ENCODE results near the gene OVCH2.
"Not testable (repeated sequence)": the region's sequence is repeated elsewhere in the genome, so short reads cannot be mapped to it uniquely, and the experiment has no call there.

The OVCH2 gene

DNA sequence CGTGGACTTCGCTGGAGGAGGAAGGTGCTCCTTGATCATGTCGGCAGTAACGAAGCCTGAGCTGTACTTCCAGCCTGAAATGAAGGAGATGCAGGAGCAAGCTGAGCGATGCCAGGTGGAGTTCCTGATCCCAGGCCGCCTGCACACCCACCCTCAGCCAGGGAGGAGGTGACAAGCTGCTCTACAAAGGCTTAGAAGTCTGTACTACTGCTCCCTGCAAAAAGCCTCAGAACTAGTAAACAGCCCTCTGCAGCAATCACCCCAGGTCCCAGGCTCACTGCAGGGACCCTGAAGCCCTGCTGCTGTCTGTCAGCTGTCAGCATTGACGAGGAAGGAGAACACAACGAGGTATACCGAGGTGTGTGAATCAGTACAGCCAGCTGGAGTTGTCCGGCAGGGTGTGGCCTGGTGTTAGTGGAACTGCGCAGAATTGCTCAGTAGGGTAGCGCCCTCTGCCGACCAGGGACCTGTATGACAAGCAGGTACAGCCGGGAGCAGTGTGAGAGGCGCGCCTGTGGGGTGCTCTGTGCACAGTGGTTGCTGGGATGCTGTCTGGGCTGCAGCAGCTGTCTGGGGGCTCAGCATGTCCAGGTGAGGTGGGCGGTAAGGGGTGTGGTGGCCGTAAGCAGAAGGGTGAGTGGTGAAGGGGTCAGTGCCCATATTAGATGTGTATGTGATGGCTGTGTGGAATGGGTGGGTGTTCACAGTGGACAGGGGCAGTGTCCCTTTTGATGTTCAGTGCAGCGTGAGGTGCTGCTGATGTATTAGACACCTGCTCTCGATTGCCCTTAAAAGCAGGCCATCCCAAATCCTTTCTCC lies 40.6 kb downstream of the OVCH2 start:
- Mint-ChIP-seq H3K27me3 (ENCODE audit: low read depth) (peaks cover 2% of the 10 kb centered on the region), H3K9me3 (no peaks in the 10 kb centered on the region), H3K27ac (no peak overlapping the region), H3K4me3 (no peak overlapping the region), H3K4me1 (ENCODE audit: low read depth) (no peaks in the 10 kb centered on the region), H3K36me3 (ENCODE audit: low read depth) (no peaks in the 10 kb centered on the region)
- DNase-seq (ENCODE audit: low spot score) = peak; percentile 53

- no peak overlapping the region for H3K27ac Mint-ChIP-seq
- peaks cover 2% of the 10 kb centered on the region for H3K27me3 Mint-ChIP-seq (ENCODE audit: low read depth)
- no peak overlapping the region for H3K4me3 Mint-ChIP-seq
- H3K9me3 Mint-ChIP-seq = no peaks in the 10 kb centered on the region
- no peaks in the 10 kb centered on the region for H3K36me3 Mint-ChIP-seq (ENCODE audit: low read depth)
- no peak for DNase-seq (ENCODE audit: low spot score)
- no peaks in the 10 kb centered on the region for H3K4me1 Mint-ChIP-seq (ENCODE audit: low read depth)
Observed at GRCh38 chr11:7664867-7665266, 41.4 kb downstream of the OVCH2 start.

DNA sequence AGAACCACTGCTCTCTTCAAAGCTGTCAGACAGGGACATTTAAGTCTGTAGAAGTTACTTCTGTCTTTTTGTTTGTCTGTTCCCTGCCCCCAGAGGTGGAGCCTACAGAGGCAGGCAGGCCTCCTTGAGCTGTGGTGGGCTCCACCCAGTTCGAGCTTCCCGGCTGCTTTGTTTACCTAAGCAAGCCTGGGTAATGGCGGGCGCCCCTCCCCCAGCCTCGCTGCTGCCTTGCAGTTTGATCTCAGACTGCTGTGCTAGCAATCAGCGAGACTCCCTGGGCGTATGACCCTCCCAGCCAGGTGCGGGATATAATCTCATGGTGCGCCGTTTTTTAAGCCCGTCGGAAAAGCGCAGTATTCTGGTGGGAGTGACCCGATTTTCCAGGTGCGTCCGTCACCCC lies 42.7 kb downstream of the OVCH2 start:
- not testable (repeated sequence) for H3K4me1 Mint-ChIP-seq (ENCODE audit: low read depth); H3K9me3 Mint-ChIP-seq; DNase-seq (ENCODE audit: low spot score); H3K27ac Mint-ChIP-seq; H3K36me3 Mint-ChIP-seq (ENCODE audit: low read depth); H3K4me3 Mint-ChIP-seq; H3K27me3 Mint-ChIP-seq (ENCODE audit: low read depth)

- H3K4me1 Mint-ChIP-seq (ENCODE audit: low read depth) = no peaks in the 10 kb centered on the region
- no peak overlapping the region for H3K27ac Mint-ChIP-seq
- H3K27me3 Mint-ChIP-seq (ENCODE audit: low read depth) = no peaks in the 10 kb centered on the region
- H3K9me3 Mint-ChIP-seq = no peaks in the 10 kb centered on the region
- no peak overlapping the region for H3K4me3 Mint-ChIP-seq
- DNase-seq (ENCODE audit: low spot score) = no peak
- H3K36me3 Mint-ChIP-seq (ENCODE audit: low read depth) = no peaks in the 10 kb centered on the region
Observed at GRCh38 chr11:7657306-7658025, 48.8 kb downstream of the OVCH2 start.

- Mint-ChIP-seq H3K9me3 (no peaks in the 10 kb centered on the region), H3K4me3 (no peak overlapping the region), H3K4me1 (ENCODE audit: low read depth) (no peaks in the 10 kb centered on the region), H3K36me3 (ENCODE audit: low read depth) (no peaks in the 10 kb centered on the region), H3K27ac (no peak overlapping the region), H3K27me3 (ENCODE audit: low read depth) (no peaks in the 10 kb centered on the region)
- DNase-seq (ENCODE audit: low spot score) = no peak
Observed at GRCh38 chr11:7656704-7657103, 49.6 kb downstream of the OVCH2 start.

DNA sequence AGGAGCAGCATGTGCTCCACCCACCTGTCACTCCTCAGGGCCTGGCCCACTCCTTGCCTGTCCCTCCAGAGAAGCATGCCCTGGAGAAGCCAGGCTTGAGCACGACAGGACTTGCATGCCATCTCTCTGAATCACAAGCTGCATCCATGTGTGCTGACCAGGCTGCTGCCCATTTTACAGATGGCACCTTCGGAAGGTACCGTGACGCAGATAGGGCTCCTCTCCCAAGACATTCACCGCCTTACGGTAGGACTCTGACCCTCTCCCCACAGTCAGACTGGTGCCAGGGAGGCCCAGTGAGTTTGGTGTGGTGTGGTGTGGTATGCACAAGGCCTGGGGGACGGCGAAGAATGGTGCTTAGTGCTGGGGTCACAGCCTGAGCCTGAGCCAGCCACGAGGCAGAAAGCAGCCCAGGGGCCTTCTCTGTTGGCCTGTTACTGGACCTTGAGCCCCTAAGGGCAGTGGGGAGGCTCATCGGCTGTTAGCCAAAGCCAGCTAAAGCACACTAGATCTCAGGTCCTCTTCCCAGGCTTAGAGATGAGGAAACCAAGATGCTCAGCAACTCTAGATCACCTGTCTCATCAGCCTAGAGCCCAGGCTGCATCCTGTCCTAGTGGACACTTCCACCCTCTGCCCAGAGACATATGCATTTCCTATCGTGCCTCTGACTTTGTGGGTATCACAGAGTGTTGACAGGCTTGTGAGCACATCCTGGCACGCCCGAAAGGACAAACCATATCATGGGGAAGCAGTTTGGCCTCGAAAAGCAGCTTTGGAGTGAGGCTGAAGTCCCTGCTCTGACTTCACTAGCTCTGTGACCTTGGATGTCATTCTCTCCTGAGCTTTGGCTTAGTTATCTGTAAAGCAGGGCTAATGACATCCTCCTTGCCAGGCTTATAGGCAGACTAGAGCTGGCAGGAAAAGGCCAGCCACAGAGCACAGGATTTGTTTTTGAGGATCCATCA lies 50.7 kb downstream of the OVCH2 start:
- Mint-ChIP-seq H3K27me3 (ENCODE audit: low read depth) (no peaks in the 10 kb centered on the region), H3K27ac (no peak overlapping the region), H3K4me1 (ENCODE audit: low read depth) (no peaks in the 10 kb centered on the region), H3K36me3 (ENCODE audit: low read depth) (no peaks in the 10 kb centered on the region), H3K9me3 (no peaks in the 10 kb centered on the region), H3K4me3 (no peak overlapping the region)
- no peak for DNase-seq (ENCODE audit: low spot score)

- H3K27ac Mint-ChIP-seq = no peak overlapping the region
- H3K4me3 Mint-ChIP-seq = no peak overlapping the region
- no peaks in the 10 kb centered on the region for H3K27me3 Mint-ChIP-seq (ENCODE audit: low read depth)
- no peaks in the 10 kb centered on the region for H3K4me1 Mint-ChIP-seq (ENCODE audit: low read depth)
- no peaks in the 10 kb centered on the region for H3K36me3 Mint-ChIP-seq (ENCODE audit: low read depth)
- no peaks in the 10 kb centered on the region for H3K9me3 Mint-ChIP-seq
- DNase-seq (ENCODE audit: low spot score) = no peak
Observed at GRCh38 chr11:7654195-7654705, 52.0 kb downstream of the OVCH2 start.

- Mint-ChIP-seq H3K4me3 (no peak overlapping the region), H3K9me3 (no peaks in the 10 kb centered on the region), H3K36me3 (ENCODE audit: low read depth) (no peaks in the 10 kb centered on the region), H3K27ac (no peak overlapping the region), H3K4me1 (ENCODE audit: low read depth) (no peaks in the 10 kb centered on the region), H3K27me3 (ENCODE audit: low read depth) (no peaks in the 10 kb centered on the region)
- no peak for DNase-seq (ENCODE audit: low spot score)
Observed at GRCh38 chr11:7651700-7652099, 54.6 kb downstream of the OVCH2 start.

DNA sequence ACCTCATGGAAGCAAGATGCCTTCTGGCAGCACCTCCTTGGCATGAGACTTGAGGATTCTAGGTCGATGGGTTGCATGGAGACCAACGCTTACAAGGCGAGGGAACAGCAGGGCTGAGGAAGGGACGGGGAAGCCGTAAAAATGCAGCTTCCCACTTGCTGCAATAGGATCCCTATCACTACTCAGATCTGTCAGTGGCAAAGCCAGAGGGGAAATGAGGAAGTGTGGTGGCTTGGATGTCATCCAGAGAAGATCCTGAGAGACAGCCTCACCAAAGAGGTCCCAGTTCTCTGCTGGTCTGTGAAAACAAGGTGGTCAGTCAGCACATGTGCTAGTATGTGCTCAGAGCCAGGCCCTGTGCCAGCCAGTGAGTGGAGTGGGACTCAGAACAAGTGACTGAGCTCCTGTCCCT lies 55.1 kb downstream of the OVCH2 start:
- no peaks in the 10 kb centered on the region for H3K4me1 Mint-ChIP-seq (ENCODE audit: low read depth)
- H3K27ac Mint-ChIP-seq = no peak overlapping the region
- DNase-seq (ENCODE audit: low spot score) = no peak
- H3K27me3 Mint-ChIP-seq (ENCODE audit: low read depth) = no peaks in the 10 kb centered on the region
- no peak overlapping the region for H3K4me3 Mint-ChIP-seq
- H3K9me3 Mint-ChIP-seq = no peaks in the 10 kb centered on the region
- H3K36me3 Mint-ChIP-seq (ENCODE audit: low read depth) = no peaks in the 10 kb centered on the region

GRCh38 chr11:7648264-7648663 lies 58.0 kb downstream of the OVCH2 start:
- no peak overlapping the region for H3K27ac Mint-ChIP-seq
- no peaks in the 10 kb centered on the region for H3K9me3 Mint-ChIP-seq
- H3K4me3 Mint-ChIP-seq = no peak overlapping the region
- no peaks in the 10 kb centered on the region for H3K4me1 Mint-ChIP-seq (ENCODE audit: low read depth)
- H3K36me3 Mint-ChIP-seq (ENCODE audit: low read depth) = no peaks in the 10 kb centered on the region
- DNase-seq (ENCODE audit: low spot score) = no peak
- no peaks in the 10 kb centered on the region for H3K27me3 Mint-ChIP-seq (ENCODE audit: low read depth)

DNA sequence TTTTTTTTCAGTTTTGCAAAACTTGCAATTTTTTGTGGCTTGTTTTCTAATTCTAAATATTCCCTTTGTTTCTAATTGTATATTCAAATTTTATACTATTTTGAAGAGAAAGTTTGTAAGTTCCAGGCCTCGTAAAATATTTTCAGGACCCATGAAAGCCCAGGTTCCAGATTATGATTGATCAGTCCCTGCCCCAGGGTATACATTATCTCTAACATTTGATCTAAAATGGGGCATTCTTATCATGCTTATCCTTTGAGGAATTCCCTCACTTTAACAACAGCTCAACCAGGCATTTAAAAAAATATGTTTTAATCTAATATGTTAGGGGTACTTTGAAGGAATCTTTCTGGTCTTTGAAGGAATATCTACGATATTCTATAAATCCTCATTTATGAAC lies 59.4 kb downstream of the OVCH2 start:
- no peaks in the 10 kb centered on the region for H3K9me3 Mint-ChIP-seq
- H3K4me1 Mint-ChIP-seq (ENCODE audit: low read depth) = no peaks in the 10 kb centered on the region
- H3K27ac Mint-ChIP-seq = no peak overlapping the region
- DNase-seq (ENCODE audit: low spot score) = no peak
- no peaks in the 10 kb centered on the region for H3K36me3 Mint-ChIP-seq (ENCODE audit: low read depth)
- H3K27me3 Mint-ChIP-seq (ENCODE audit: low read depth) = no peaks in the 10 kb centered on the region
- H3K4me3 Mint-ChIP-seq = no peak overlapping the region

DNA sequence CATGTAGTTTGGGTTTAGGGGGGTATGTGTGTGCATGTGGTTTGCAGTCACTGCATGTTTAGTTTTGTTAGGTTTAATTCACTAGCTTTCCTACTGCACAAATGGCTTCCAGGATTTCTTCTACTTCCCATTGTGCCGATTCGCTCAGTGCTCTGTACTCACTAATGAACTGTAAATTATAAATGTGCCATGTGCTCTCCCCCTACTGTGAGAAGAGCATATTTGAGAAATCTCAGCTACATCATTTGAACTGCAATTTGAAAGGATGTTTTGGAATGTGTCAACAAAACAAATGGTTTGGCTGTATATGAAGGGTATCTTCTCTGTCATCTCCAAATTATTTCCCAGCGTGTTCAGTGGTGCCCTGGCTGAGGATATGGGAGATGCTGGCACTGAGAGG lies 61.1 kb downstream of the OVCH2 start:
- H3K27ac Mint-ChIP-seq = no peak overlapping the region
- H3K4me3 Mint-ChIP-seq = no peak overlapping the region
- H3K36me3 Mint-ChIP-seq (ENCODE audit: low read depth) = no peaks in the 10 kb centered on the region
- no peaks in the 10 kb centered on the region for H3K27me3 Mint-ChIP-seq (ENCODE audit: low read depth)
- H3K4me1 Mint-ChIP-seq (ENCODE audit: low read depth) = no peaks in the 10 kb centered on the region
- H3K9me3 Mint-ChIP-seq = no peaks in the 10 kb centered on the region
- no peak for DNase-seq (ENCODE audit: low spot score)

DNA sequence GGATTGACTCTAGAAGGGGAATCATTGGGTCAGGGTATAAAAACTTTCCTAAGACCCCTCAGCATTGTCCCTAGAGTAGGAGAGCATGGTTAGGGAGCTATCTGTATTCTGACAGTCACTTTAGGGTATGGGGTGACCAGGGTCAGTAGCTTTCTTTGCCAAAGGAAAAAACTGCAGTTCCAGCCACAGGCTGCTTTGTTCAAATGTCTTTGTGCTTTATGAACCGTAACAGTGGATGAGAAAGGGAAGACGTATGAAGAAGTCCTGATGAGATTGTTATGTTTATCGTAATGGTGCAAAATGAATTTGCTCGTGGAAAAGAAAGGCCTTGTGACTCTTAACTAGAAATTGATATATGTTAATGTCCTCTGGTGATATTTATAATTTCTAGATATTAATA lies 63.0 kb downstream of the OVCH2 start:
- H3K27ac Mint-ChIP-seq = no peak overlapping the region
- H3K4me3 Mint-ChIP-seq = no peak overlapping the region
- no peak for DNase-seq (ENCODE audit: low spot score)
- H3K36me3 Mint-ChIP-seq (ENCODE audit: low read depth) = no peaks in the 10 kb centered on the region
- H3K4me1 Mint-ChIP-seq (ENCODE audit: low read depth) = no peaks in the 10 kb centered on the region
- H3K9me3 Mint-ChIP-seq = no peaks in the 10 kb centered on the region
- H3K27me3 Mint-ChIP-seq (ENCODE audit: low read depth) = no peaks in the 10 kb centered on the region

DNA sequence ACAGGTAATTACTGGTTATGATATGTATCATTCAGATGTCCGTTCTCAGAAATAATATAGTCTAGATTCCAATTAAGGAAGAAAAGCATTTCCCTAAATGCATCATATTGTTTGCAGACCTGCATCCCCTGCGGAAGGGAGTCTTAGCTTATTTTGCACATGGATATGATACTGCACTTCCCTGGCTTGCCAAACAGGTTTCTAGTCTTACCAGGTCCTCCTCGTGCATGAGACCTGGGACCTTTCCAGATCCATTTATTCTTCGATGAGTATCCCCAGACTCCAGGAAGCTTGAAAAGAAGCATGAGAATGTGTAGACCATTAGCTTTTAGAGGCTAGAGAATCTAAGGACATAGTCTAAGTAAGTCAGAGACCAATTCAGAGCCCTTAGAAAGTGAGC lies 63.5 kb downstream of the OVCH2 start:
- no peak for DNase-seq (ENCODE audit: low spot score)
- H3K27ac Mint-ChIP-seq = no peak overlapping the region
- H3K4me1 Mint-ChIP-seq (ENCODE audit: low read depth) = no peaks in the 10 kb centered on the region
- no peaks in the 10 kb centered on the region for H3K27me3 Mint-ChIP-seq (ENCODE audit: low read depth)
- H3K4me3 Mint-ChIP-seq = no peak overlapping the region
- no peaks in the 10 kb centered on the region for H3K9me3 Mint-ChIP-seq
- no peaks in the 10 kb centered on the region for H3K36me3 Mint-ChIP-seq (ENCODE audit: low read depth)
